ENCODE data around the gene SLC12A7.

GRCh38 chr5:1036504-1037122 lies 75.2 kb downstream of the SLC12A7 start:
- TF ChIP-seq CTCF (IDR thresholded peaks at IDR 0.05) (no peak), POLR2A (IDR thresholded peaks at IDR 0.05) (no peak)
